Adrenal gland (tissue), 12 donors: ENCODE data around the gene PSME4. TPM values are rescaled to one million over a fixed set of nuclear protein-coding genes. Genes with fewer than 3 reads are reported as not detected.

Experiments used
- DNase-seq, 7 donors: peaks; one replicate each; pipeline ENCODE4 v3.0.0-alpha.2; 2019 to 2020
- H3K27ac ChIP-seq, 5 donors: fragments of 200-600 bp; sonication (generic) in 4 of 5; 1 replicate in 3 of 5; 2 replicates in 2 of 5; pipeline versions ENCODE4 v1.5.1 to v1.8.0; 2016 to 2020; ENCODE audit warnings: mild to moderate bottlenecking in 1 of 5
- H3K27me3 ChIP-seq: fragments of 200-600 bp; 2 replicates; pipeline ENCODE4 v1.8.0; 2021
- H3K36me3 ChIP-seq, 2 donors: fragments of 200-600 bp; replicated peaks in 1 of 2; 1 replicate in 1 of 2; 2 replicates in 1 of 2; pipeline versions ENCODE4 v1.5.1 to v1.8.0; 2018 to 2022
- H3K4me1 ChIP-seq, 2 donors: fragments of 200-600 bp; replicated peaks in 1 of 2; 1 replicate in 1 of 2; 2 replicates in 1 of 2; pipeline versions ENCODE4 v1.5.1 to v1.8.0; 2018 to 2021
- H3K4me3 ChIP-seq, 4 donors: fragments of 200-600 bp; sonication (generic) in 3 of 4; one replicate each; pipeline ENCODE4 v1.5.1; 2016 to 2018
- H3K9me3 ChIP-seq, 3 donors: fragments of 200-600 bp; sonication (generic) in 1 of 3; replicated peaks in 1 of 3; 1 replicate in 2 of 3; 2 replicates in 1 of 3; pipeline versions ENCODE4 v1.5.1 to v1.8.0; 2016 to 2021
- CTCF ChIP-seq, 6 experiments: fragments of 450-650 bp in 4 of 6; fragments of 200-600 bp in 2 of 6; sonication (generic) in 1 of 6; IDR thresholded peaks; 1 replicate in 5 of 6; 2 replicates in 1 of 6; pipeline versions ENCODE4 v1.5.1 to v1.8.0; 2016 to 2021; ENCODE audit warnings: antibody characterized with exemption in 6 of 6, mild to moderate bottlenecking in 2 of 6, moderate library complexity in 1 of 6
- POLR2A ChIP-seq, 2 donors: fragments of 450-650 bp; IDR thresholded peaks; one replicate each; pipeline ENCODE4 v1.6.1; 2017; ENCODE audit warnings: antibody characterized with exemption in 2 of 2, mild to moderate bottlenecking in 2 of 2, moderate library complexity in 1 of 2
- WGBS, 4 donors: extraction: QIAGEN DNeasy Blood & Tissue Kit in 2 of 4; methylation state at CpG; one replicate each; pipeline versions ENCODE4 v1.1.5 to v1.1.7; 2013 to 2017; 5-methylcytosine and 5-hydroxymethylcytosine counted together
- intact Hi-C, 2 donors: fragments of 100-400 bp; cut with DNase I; formaldehyde crosslinking; loops; one replicate each; pipeline versions ENCODE4 v1.14.1 to v1.15.0; 2022 to 2023
- polyA plus RNA-seq, 3 donors: library from polyadenylated mRNA; stranded (reverse); fragments of 200-250 nt in 2 of 3; fragments of 350-450 nt in 1 of 3; fragmentation: Illumina TruSeq in 1 of 3; extraction: RNeasy Lipid Tissue Mini Kit (QIAGEN cat#74804) in 1 of 3; gene quantifications; one replicate each; pipeline ENCODE4 v1.2.3, GENCODE V29; 2013 to 2014
- total RNA-seq, 9 donors: library from RNA; depleted of rRNA in 4 of 9; stranded (reverse); fragments of >200 nt in 4 of 9; fragments of 120-200 nt in 1 of 9; fragmentation: NEBNext Ultra II Directional in 1 of 9; extraction: Animal tissue kit (Norgen Biotek cat#: 25700) in 1 of 9; gene quantifications; one replicate each; pipeline versions ENCODE4 v1.1.0 to v1.2.4, GENCODE V29; 2013 to 2023
- donor health status: healthy with polysubstance abuse.
- donor health status: Bipolar disorder and iron deficiency.
- donor health status: DM: yes; HTN: yes; CAD: no.
- donor health status: DM: no; HTN: no; CAD: no.
- donor health status: DM: no; HTN: no; CAD: no.
- donor health status: DM: yes; HTN: yes; CAD: no.

PSME4 gene
- total and polyA plus RNA-seq, 12 donors: 23.9 to 54.9 (median 41.9) TPM

- Histone ChIP-seq H3K27ac (peak overlapping the region in 1 of 5 donors; percentile 58), H3K4me1 (peaks cover 13 to 29% of the 10 kb centered on the region in 2 donors), H3K9me3 (no peaks in the 10 kb centered on the region), H3K4me3 (no peak overlapping the region), H3K36me3 (no peaks in the 10 kb centered on the region), H3K27me3 (no peaks in the 10 kb centered on the region)
- TF ChIP-seq POLR2A (IDR thresholded peaks at IDR 0.05): no peak
- no peak for TF ChIP-seq CTCF (IDR thresholded peaks at IDR 0.05)
- DNase-seq: no peak
- intact Hi-C loops: no loop called here
- 78 to 94% (median 86%) methylated on average over 1 of the region's 1 CpG for WGBS, 4 donors
Measured at GRCh38 chr2:53945538-53945937, 25.3 kb downstream of the PSME4 start.

GRCh38 chr2:53944542-53944941, 26.3 kb downstream of the PSME4 start:
- no peak for DNase-seq
- no peak for TF ChIP-seq CTCF (IDR thresholded peaks at IDR 0.05)
- no peak for TF ChIP-seq POLR2A (IDR thresholded peaks at IDR 0.05)
- no peak overlapping the region for H3K4me3 ChIP-seq
- 88 to 100% (median 96%) methylated on average over 1 of the region's 1 CpG for WGBS, 4 donors
- H3K27me3 ChIP-seq: no peaks in the 10 kb centered on the region
- H3K9me3 ChIP-seq: no peaks in the 10 kb centered on the region
- intact Hi-C loops: no loop called here
- H3K27ac ChIP-seq: no peak overlapping the region
- peaks cover 13 to 29% of the 10 kb centered on the region in 2 donors for H3K4me1 ChIP-seq
- no peaks in the 10 kb centered on the region for H3K36me3 ChIP-seq

- DNase-seq: no peak
- no peak for TF ChIP-seq POLR2A (IDR thresholded peaks at IDR 0.05)
- no peak for TF ChIP-seq CTCF (IDR thresholded peaks at IDR 0.05)
- Histone ChIP-seq H3K4me3 (no peak overlapping the region), H3K36me3 (no peaks in the 10 kb centered on the region), H3K27ac (no peak overlapping the region), H3K9me3 (no peaks in the 10 kb centered on the region), H3K4me1 (peaks cover 13 to 29% of the 10 kb centered on the region in 2 donors), H3K27me3 (no peaks in the 10 kb centered on the region)
- intact Hi-C loops: no loop called here
- WGBS, 4 donors: 87 to 96% (median 92%) methylated on average over 1 of the region's 1 CpG
Measured at GRCh38 chr2:53942280-53942679, 28.5 kb downstream of the PSME4 start.

- Histone ChIP-seq H3K4me1 (peaks cover 13 to 29% of the 10 kb centered on the region in 2 donors), H3K27me3 (no peaks in the 10 kb centered on the region), H3K9me3 (no peaks in the 10 kb centered on the region), H3K4me3 (no peak overlapping the region), H3K27ac (no peak overlapping the region), H3K36me3 (peaks cover 0 to 1% of the 10 kb centered on the region in 2 donors)
- TF ChIP-seq POLR2A (IDR thresholded peaks at IDR 0.05) (no peak), CTCF (IDR thresholded peaks at IDR 0.05) (no peak)
- intact Hi-C loops: no loop called here
- 81 to 88% (median 87%) methylated on average over 5 of the region's 5 CpGs for WGBS, 4 donors
- no peak for DNase-seq
Measured at GRCh38 chr2:53941749-53942148, 29.0 kb downstream of the PSME4 start.
